OCI-LY7 (cell line): ENCODE results near the gene ALK. TPM values are rescaled to one million over a fixed set of nuclear protein-coding genes. Genes with fewer than 3 reads are reported as not detected.

ENCODE experiments used
- BruUV-seq: library from RNA; stranded (reverse); fragments of 400-500 nt; replicated peaks from 2 replicates; lab custom pipeline; 2021; lab: Mats Ljungman, UMichigan
- CTCF ChIA-PET: fragments of 300-600 bp; sonication (Branson Sonifier 250); formaldehyde crosslinking; loops from one replicate; lab custom pipeline; 2022; ENCODE audit warnings: antibody characterized with exemption; ENCODE audit not compliant: unreplicated experiment; lab: Charles Lee
- POLR2A ChIA-PET: fragments of 300-600 bp; sonication (Branson Sonifier 250); formaldehyde crosslinking; loops from one replicate; lab custom pipeline; 2022; ENCODE audit warnings: antibody characterized with exemption; lab: Charles Lee
- DNase-seq: peaks from one replicate; pipeline ENCODE4 v3.0.0-alpha.2; 2015; ENCODE audit warnings: low spot score
- H2AFZ ChIP-seq: fragments of 200-600 bp; sonication (generic), shearing (Covaris generic); 2 replicates; pipeline ENCODE4 v1.6.1; 2014; ENCODE audit warnings: mild to moderate bottlenecking, antibody characterized with exemption, low read length, moderate library complexity
- H3K27ac ChIP-seq: fragments of 200-600 bp; sonication (generic); 2 replicates; pipeline ENCODE4 v1.5.1; 2014; ENCODE audit warnings: mixed run types, low read depth, mild to moderate bottlenecking, moderate library complexity, low read length, inconsistent platforms; ENCODE audit not compliant: poor library complexity, severe bottlenecking
- H3K36me3 ChIP-seq: fragments of 200-600 bp; sonication (generic); 2 replicates; pipeline ENCODE4 v1.6.1; 2014; ENCODE audit warnings: mild to moderate bottlenecking, antibody characterized with exemption, low read length, moderate library complexity, mixed read lengths; ENCODE audit not compliant: insufficient read depth
- H3K4me1 ChIP-seq: fragments of 200-600 bp; sonication (generic); 2 replicates; pipeline ENCODE4 v1.5.1; 2014; ENCODE audit warnings: mild to moderate bottlenecking, low read length; ENCODE audit not compliant: insufficient read depth, poor library complexity, severe bottlenecking
- H3K4me2 ChIP-seq: fragments of 200-600 bp; sonication (generic); 2 replicates; pipeline ENCODE4 v1.6.1; 2014; ENCODE audit warnings: mild to moderate bottlenecking, low read length
- H3K4me3 ChIP-seq: fragments of 200-600 bp; sonication (generic); 2 replicates; pipeline ENCODE4 v1.5.1; 2014; ENCODE audit warnings: mild to moderate bottlenecking, low read depth, low read length; ENCODE audit not compliant: poor library complexity, severe bottlenecking
- H3K79me2 ChIP-seq: fragments of 200-600 bp; sonication (generic); 2 replicates; pipeline ENCODE4 v1.6.1; 2016; ENCODE audit warnings: low read depth, mild to moderate bottlenecking, low read length, moderate library complexity, mixed read lengths; ENCODE audit not compliant: insufficient read depth
- H3K9me2 ChIP-seq: fragments of 200-600 bp; sonication (generic); 2 replicates; pipeline ENCODE4 v1.6.1; 2016; ENCODE audit warnings: mild to moderate bottlenecking, low read length, mixed read lengths; ENCODE audit not compliant: insufficient read depth
- H3K9me3 ChIP-seq: fragments of 200-600 bp; sonication (generic); 2 replicates; pipeline ENCODE4 v1.6.1; 2014; ENCODE audit warnings: mild to moderate bottlenecking, mixed run types, low read length, mixed read lengths
- H4K20me1 ChIP-seq: fragments of 200-600 bp; sonication (generic); 2 replicates; pipeline ENCODE4 v1.6.1; 2014; ENCODE audit warnings: mild to moderate bottlenecking, antibody characterized with exemption, low read length, moderate library complexity, mixed read lengths; ENCODE audit not compliant: insufficient read depth
- CTCF ChIP-seq: fragments of 200-600 bp; sonication (generic); conservative IDR thresholded peaks from 2 replicates; pipeline ENCODE4 v1.5.1; 2014; ENCODE audit warnings: mild to moderate bottlenecking, antibody characterized with exemption, low read length, moderate library complexity, mixed read lengths
- EZH2phosphoT487 ChIP-seq: fragments of 200-600 bp; sonication (generic); IDR thresholded peaks from 2 replicates; pipeline ENCODE4 v1.6.1; 2018; ENCODE audit warnings: low read depth, borderline replicate concordance, mild to moderate bottlenecking, mixed run types, antibody characterized with exemption, low read length, moderate library complexity, mixed read lengths
- intact Hi-C: fragments of 100-400 bp; cut with micrococcal nuclease; formaldehyde crosslinking; loops from one replicate; pipeline ENCODE4 v1.10.0; 2022; ENCODE audit not compliant: unreplicated experiment
- total RNA-seq, 2 experiments: library from RNA; depleted of rRNA in 1 of 2; stranded (reverse); fragments of >200 nt in 1 of 2; shearing (Covaris generic) in 1 of 2; gene quantifications; 2 replicates each; pipeline ENCODE4 v1.2.3, GENCODE V29; 2014 to 2022

The ALK gene
- total RNA-seq, 2 experiments from 2014 or later: 0.09 TPM; not detected in 1

- BruUV-seq: no TSS peak
- no peak for DNase-seq
- ChIA-PET POLR2A (no interaction called here), CTCF (no interaction called here)
- no peak overlapping the region for H3K27ac ChIP-seq
- intact Hi-C loops: no loop called here
- no peaks in the 10 kb centered on the region for H3K36me3 ChIP-seq
- H2AFZ ChIP-seq: no peak overlapping the region
- no peak overlapping the region for H3K4me2 ChIP-seq
- no peak overlapping the region for H3K4me3 ChIP-seq
- H3K4me1 ChIP-seq: no peaks in the 10 kb centered on the region
- H3K9me2 ChIP-seq: no peaks in the 10 kb centered on the region
- TF ChIP-seq CTCF (no peak), EZH2phosphoT487 (no peak)
- H4K20me1 ChIP-seq: no peaks in the 10 kb centered on the region
- no peaks in the 10 kb centered on the region for H3K79me2 ChIP-seq
- H3K9me3 ChIP-seq: no peaks in the 10 kb centered on the region
These were observed 640.1 kb downstream of the ALK start for GRCh38 chr2:29281086-29281915.

- Histone ChIP-seq H3K4me3 (no peak overlapping the region), H3K9me2 (no peaks in the 10 kb centered on the region), H3K4me2 (no peak overlapping the region), H3K79me2 (no peaks in the 10 kb centered on the region), H3K27ac (no peak overlapping the region), H2AFZ (no peak overlapping the region), H3K9me3 (no peaks in the 10 kb centered on the region), H3K4me1 (no peaks in the 10 kb centered on the region), H3K36me3 (no peaks in the 10 kb centered on the region), H4K20me1 (no peaks in the 10 kb centered on the region)
- ChIA-PET POLR2A (no interaction called here), CTCF (no interaction called here)
- intact Hi-C loops: no loop called here
- no peak for DNase-seq
- TF ChIP-seq EZH2phosphoT487 (no peak), CTCF (no peak)
- BruUV-seq: no TSS peak
These were observed 642.4 kb downstream of the ALK start for GRCh38 chr2:29278966-29279365.

GRCh38 chr2:29276151-29276550 is 645.2 kb downstream of the ALK start:
- Histone ChIP-seq H3K4me1 (no peaks in the 10 kb centered on the region), H3K4me3 (no peak overlapping the region), H3K79me2 (no peaks in the 10 kb centered on the region), H3K9me2 (no peaks in the 10 kb centered on the region), H2AFZ (no peak overlapping the region), H3K36me3 (no peaks in the 10 kb centered on the region), H3K9me3 (no peaks in the 10 kb centered on the region), H3K27ac (no peak overlapping the region), H3K4me2 (no peak overlapping the region), H4K20me1 (no peaks in the 10 kb centered on the region)
- CTCF ChIA-PET: no interaction called here
- no TSS peak for BruUV-seq
- DNase-seq: no peak
- TF ChIP-seq CTCF (no peak), EZH2phosphoT487 (no peak)
- POLR2A ChIA-PET: no interaction called here
- intact Hi-C loops: no loop called here
